Suprapubic skin (tissue), 3 donors: ENCODE measurements around the gene ADD2.

Source experiments
- POLR2A ChIP-seq, 2 donors: fragments of 450-650 bp; IDR thresholded peaks; one replicate each; pipeline ENCODE4 v1.6.1; 2017; ENCODE audit warnings: antibody characterized with exemption in 2 of 2, mild to moderate bottlenecking in 2 of 2, moderate library complexity in 2 of 2
- TF ChIP-seq, protein P1 (sequence below), 2 donors: fragments of 200-600 bp in 1 of 2; fragments of 450-650 bp in 1 of 2; sonication (generic) in 1 of 2; IDR thresholded peaks; one replicate each; pipeline ENCODE4 v1.5.1; 2016 to 2019; ENCODE audit warnings: antibody characterized with exemption in 2 of 2, mild to moderate bottlenecking in 1 of 2, moderate library complexity in 1 of 2

DNA sequence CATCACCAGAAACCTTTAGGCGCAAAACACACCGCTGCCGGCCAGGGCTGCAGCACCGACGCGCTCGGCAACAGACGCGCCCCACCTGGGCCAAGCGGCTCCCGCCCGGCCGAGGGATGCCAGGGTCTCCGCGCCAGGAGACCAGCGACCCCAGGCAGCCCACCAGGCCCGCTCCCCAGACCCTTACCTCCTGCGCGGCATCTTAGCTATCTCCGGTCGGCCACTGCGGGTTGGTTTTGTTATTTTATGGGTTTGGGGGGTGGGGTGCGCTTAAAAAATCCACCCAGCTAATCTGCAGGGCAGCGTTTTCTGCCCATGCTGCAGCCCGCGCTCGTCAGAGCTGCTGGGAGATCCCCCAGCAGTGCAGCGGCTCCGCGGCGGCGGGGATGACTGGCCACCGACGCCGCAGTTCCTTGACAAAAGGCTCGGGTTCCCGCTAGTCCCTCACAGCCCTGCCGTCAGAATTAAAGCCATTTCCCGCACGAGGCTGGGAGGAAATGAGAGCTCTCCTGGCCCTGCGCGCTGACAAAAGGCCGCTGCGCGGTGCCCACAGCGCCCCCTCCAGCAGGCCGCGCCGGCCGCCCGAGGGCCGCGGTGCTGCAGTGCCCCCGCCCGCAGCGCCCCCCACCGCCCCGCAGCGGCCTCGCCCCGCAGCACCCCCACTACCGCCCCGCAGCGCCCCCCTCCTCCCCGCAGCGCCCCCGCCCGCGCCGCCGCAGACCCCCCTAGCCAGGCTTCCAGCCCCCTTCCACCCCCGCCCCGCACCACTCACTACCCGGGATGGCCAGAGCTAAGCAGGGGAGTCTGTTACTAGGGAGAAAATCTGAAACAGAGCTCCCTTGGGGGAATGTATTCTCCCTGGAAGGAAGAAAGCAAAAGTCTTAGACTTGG, at the start of gene ADD2:
- TF ChIP-seq POLR2A (IDR thresholded peaks at IDR 0.05): no peak
- TF ChIP-seq, protein P1, sequence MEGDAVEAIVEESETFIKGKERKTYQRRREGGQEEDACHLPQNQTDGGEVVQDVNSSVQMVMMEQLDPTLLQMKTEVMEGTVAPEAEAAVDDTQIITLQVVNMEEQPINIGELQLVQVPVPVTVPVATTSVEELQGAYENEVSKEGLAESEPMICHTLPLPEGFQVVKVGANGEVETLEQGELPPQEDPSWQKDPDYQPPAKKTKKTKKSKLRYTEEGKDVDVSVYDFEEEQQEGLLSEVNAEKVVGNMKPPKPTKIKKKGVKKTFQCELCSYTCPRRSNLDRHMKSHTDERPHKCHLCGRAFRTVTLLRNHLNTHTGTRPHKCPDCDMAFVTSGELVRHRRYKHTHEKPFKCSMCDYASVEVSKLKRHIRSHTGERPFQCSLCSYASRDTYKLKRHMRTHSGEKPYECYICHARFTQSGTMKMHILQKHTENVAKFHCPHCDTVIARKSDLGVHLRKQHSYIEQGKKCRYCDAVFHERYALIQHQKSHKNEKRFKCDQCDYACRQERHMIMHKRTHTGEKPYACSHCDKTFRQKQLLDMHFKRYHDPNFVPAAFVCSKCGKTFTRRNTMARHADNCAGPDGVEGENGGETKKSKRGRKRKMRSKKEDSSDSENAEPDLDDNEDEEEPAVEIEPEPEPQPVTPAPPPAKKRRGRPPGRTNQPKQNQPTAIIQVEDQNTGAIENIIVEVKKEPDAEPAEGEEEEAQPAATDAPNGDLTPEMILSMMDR (IDR thresholded peaks at IDR 0.05): no peak
